Ishikawa (cell line): ENCODE results near the gene MYL12A.

Experiments used
- CEBPB ChIP-seq: IDR thresholded peaks from 2 replicates; pipeline ENCODE4 v1.6.1; 2012
- CREB1 ChIP-seq: IDR thresholded peaks from 2 replicates; pipeline ENCODE4 v1.6.1; 2012; ENCODE audit warnings: low read depth
- EGR1 ChIP-seq: IDR thresholded peaks from 2 replicates; pipeline ENCODE4 v1.6.1; 2012
- EP300 ChIP-seq: IDR thresholded peaks from 2 replicates; pipeline ENCODE4 v1.6.1; 2012; ENCODE audit warnings: borderline replicate concordance
- FOXM1 ChIP-seq: IDR thresholded peaks from 2 replicates; pipeline ENCODE4 v1.6.1; 2012; ENCODE audit warnings: low read depth, borderline replicate concordance
- NFIC ChIP-seq: IDR thresholded peaks from 2 replicates; pipeline ENCODE4 v1.6.1; 2012
- RAD21 ChIP-seq: IDR thresholded peaks from 2 replicates; pipeline ENCODE4 v1.6.1; 2012; ENCODE audit warnings: low read depth
- TAF1 ChIP-seq: IDR thresholded peaks from 2 replicates; pipeline ENCODE4 v1.6.1; 2012; ENCODE audit warnings: low read depth, mild to moderate bottlenecking
- TCF12 ChIP-seq: IDR thresholded peaks from 2 replicates; pipeline ENCODE4 v1.6.1; 2012; ENCODE audit warnings: low read depth
- TEAD4 ChIP-seq: IDR thresholded peaks from 2 replicates; pipeline ENCODE4 v1.6.1; 2012
- USF1 ChIP-seq: IDR thresholded peaks from 2 replicates; pipeline ENCODE4 v1.6.1; 2012
- YY1 ChIP-seq: IDR thresholded peaks from 2 replicates; pipeline ENCODE4 v1.6.1; 2012; ENCODE audit warnings: low read depth
- ZBTB7A ChIP-seq: IDR thresholded peaks from 2 replicates; pipeline ENCODE4 v1.6.1; 2012; ENCODE audit warnings: low read depth
- TF ChIP-seq, protein P1 (sequence below): IDR thresholded peaks from 2 replicates; pipeline ENCODE4 v1.6.1; 2012; ENCODE audit warnings: low read depth, mild to moderate bottlenecking
- TF ChIP-seq, protein P2 (sequence below): IDR thresholded peaks from 2 replicates; pipeline ENCODE4 v1.6.1; 2012

MYL12A gene

GRCh38 chr18:3226048-3226447, 21.6 kb upstream of the MYL12A start:
- TF ChIP-seq, protein P1, sequence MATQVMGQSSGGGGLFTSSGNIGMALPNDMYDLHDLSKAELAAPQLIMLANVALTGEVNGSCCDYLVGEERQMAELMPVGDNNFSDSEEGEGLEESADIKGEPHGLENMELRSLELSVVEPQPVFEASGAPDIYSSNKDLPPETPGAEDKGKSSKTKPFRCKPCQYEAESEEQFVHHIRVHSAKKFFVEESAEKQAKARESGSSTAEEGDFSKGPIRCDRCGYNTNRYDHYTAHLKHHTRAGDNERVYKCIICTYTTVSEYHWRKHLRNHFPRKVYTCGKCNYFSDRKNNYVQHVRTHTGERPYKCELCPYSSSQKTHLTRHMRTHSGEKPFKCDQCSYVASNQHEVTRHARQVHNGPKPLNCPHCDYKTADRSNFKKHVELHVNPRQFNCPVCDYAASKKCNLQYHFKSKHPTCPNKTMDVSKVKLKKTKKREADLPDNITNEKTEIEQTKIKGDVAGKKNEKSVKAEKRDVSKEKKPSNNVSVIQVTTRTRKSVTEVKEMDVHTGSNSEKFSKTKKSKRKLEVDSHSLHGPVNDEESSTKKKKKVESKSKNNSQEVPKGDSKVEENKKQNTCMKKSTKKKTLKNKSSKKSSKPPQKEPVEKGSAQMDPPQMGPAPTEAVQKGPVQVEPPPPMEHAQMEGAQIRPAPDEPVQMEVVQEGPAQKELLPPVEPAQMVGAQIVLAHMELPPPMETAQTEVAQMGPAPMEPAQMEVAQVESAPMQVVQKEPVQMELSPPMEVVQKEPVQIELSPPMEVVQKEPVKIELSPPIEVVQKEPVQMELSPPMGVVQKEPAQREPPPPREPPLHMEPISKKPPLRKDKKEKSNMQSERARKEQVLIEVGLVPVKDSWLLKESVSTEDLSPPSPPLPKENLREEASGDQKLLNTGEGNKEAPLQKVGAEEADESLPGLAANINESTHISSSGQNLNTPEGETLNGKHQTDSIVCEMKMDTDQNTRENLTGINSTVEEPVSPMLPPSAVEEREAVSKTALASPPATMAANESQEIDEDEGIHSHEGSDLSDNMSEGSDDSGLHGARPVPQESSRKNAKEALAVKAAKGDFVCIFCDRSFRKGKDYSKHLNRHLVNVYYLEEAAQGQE = no peak
- TF ChIP-seq, protein P2, sequence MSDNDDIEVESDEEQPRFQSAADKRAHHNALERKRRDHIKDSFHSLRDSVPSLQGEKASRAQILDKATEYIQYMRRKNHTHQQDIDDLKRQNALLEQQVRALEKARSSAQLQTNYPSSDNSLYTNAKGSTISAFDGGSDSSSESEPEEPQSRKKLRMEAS = no peak
- TF ChIP-seq YY1 (no peak), TAF1 (no peak), TCF12 (no peak), EP300 (no peak), NFIC (no peak), EGR1 (no peak), CEBPB (no peak), ZBTB7A (no peak), TEAD4 (no peak), USF1 (no peak), CREB1 (no peak), RAD21 (no peak), FOXM1 (no peak)

DNA sequence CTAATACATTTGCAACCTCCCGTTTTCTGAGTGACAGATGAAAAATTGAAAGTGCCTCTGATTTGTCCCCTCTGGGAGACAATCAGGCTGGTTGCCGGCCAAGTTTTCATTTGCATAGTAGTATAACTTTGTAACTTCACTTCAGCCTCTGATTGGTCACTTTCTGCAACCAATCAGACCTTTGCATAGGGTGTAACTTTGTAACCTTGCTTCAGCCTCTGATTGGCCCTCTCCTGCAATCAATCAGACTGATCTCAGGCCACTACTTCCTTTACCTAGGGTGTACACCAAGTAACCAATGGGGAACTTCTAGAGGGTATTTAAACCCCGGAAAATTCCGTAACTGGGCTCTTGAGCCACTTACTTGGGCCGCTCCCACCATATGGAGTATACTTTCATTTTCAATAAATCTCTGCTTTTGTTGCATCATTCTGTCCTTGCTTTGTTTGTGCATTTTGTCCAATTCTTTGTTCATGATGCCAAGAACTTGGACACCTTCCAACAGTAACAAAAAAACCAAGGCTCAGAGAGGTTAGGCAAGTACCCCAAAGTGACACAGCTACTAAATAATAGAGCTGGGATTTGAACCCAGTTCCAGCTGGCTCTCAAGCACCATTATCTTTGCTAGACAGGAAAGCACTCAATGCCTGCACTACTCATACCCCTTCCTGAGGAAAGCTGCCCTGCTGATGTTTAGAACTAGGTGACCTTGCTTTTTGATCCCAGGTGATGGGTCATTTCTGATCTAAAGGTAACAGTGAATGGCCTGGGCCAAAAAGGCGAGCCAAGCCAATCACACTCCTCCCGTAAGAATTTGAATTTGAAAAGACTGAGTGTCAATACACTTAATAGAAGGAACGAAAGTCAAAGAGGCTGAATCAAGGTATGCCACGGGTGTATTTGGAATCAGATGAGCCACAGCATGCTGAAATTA, 16.9 kb upstream of the MYL12A start:
- TF ChIP-seq CREB1 (no peak), ZBTB7A (no peak)

GRCh38 chr18:3233004-3233403, 14.6 kb upstream of the MYL12A start:
- TF ChIP-seq TCF12 (no peak), YY1 (no peak), USF1 (no peak), EGR1 (no peak), TEAD4 (no peak), FOXM1 (no peak), CREB1 (no peak), RAD21 (no peak), ZBTB7A (no peak), EP300 (no peak)
- TF ChIP-seq, protein P1 = no peak
- TF ChIP-seq, protein P2 = no peak

GRCh38 chr18:3233433-3234168, 14.0 kb upstream of the MYL12A start:
- TF ChIP-seq CREB1 = no peak
- TF ChIP-seq, protein P1 = no peak
- no peak for TF ChIP-seq USF1
- no peak for TF ChIP-seq RAD21
- no peak for TF ChIP-seq ZBTB7A
- no peak for TF ChIP-seq CEBPB
- no peak for TF ChIP-seq EP300
- no peak for TF ChIP-seq YY1
- TF ChIP-seq TAF1 = no peak
- no peak for TF ChIP-seq FOXM1
- TF ChIP-seq EGR1 = no peak
- no peak for TF ChIP-seq TCF12
- TF ChIP-seq TEAD4 = no peak
- no peak for TF ChIP-seq NFIC
- TF ChIP-seq, protein P2 = no peak
